GM23338 (cell line): ENCODE results near the gene ZNF444. TPM values are rescaled to one million over a fixed set of nuclear protein-coding genes. Genes with fewer than 3 reads are reported as not detected.

Source experiments
- CREB1 ChIP-seq: fragments of 250-450 bp; sonication (Bioruptor Pico); IDR thresholded peaks from 2 replicates; pipeline ENCODE4 v1.5.0; 2020; ENCODE audit warnings: low read depth, mild to moderate bottlenecking, moderate library complexity
- CTCF ChIP-seq, 2 experiments: fragments of 200-600 bp in 1 of 2; sonication (generic) in 1 of 2; conservative IDR thresholded peaks; 2 replicates each; pipeline versions ENCODE4 v1.5.1 to v1.6.1; 2016 to 2017; ENCODE audit warnings: antibody characterized with exemption in 2 of 2, low read depth in 2 of 2, mild to moderate bottlenecking in 2 of 2, moderate library complexity in 1 of 2
- ETS1 ChIP-seq: IDR thresholded peaks from 2 replicates; pipeline ENCODE4 v1.6.1; 2016; ENCODE audit warnings: antibody characterized with exemption
- EZH2 ChIP-seq: fragments of 200-600 bp; sonication (generic); IDR thresholded peaks from one replicate; pipeline ENCODE4 v1.8.0; 2017; ENCODE audit warnings: antibody characterized with exemption, mild to moderate bottlenecking, low read depth; ENCODE audit not compliant: unreplicated experiment
- EZH2phosphoT487 ChIP-seq: fragments of 200-600 bp; sonication (generic); IDR thresholded peaks from one replicate; pipeline ENCODE4 v1.8.1; 2018; ENCODE audit warnings: antibody characterized with exemption; ENCODE audit not compliant: unreplicated experiment
- JUNB ChIP-seq: IDR thresholded peaks from one replicate; pipeline ENCODE4 v1.6.1; 2016; ENCODE audit warnings: antibody characterized with exemption; ENCODE audit not compliant: unreplicated experiment
- NANOG ChIP-seq: IDR thresholded peaks from 2 replicates; pipeline ENCODE4 v1.6.1; 2016; ENCODE audit warnings: antibody characterized with exemption, borderline replicate concordance
- POLR2AphosphoS5 ChIP-seq: IDR thresholded peaks from 2 replicates; pipeline ENCODE4 v1.6.1; 2016; ENCODE audit warnings: antibody characterized with exemption, low read depth
- STAT1 ChIP-seq: IDR thresholded peaks from one replicate; pipeline ENCODE4 v1.6.1; 2016; ENCODE audit warnings: antibody characterized with exemption; ENCODE audit not compliant: unreplicated experiment
- ZNF114 ChIP-seq: fragments of 250-450 bp; sonication (Bioruptor Pico); IDR thresholded peaks from 2 replicates; pipeline ENCODE4 v1.5.0; 2020; ENCODE audit warnings: mild to moderate bottlenecking, moderate library complexity
- ZNF331 ChIP-seq: fragments of 250-450 bp; sonication (Bioruptor Pico); IDR thresholded peaks from 2 replicates; pipeline ENCODE4 v1.5.0; 2020; ENCODE audit warnings: low read depth, mild to moderate bottlenecking, moderate library complexity
- ZNF462 ChIP-seq: fragments of 250-450 bp; sonication (Bioruptor Pico); IDR thresholded peaks from 2 replicates; pipeline ENCODE4 v1.5.0; 2020; ENCODE audit warnings: mild to moderate bottlenecking, moderate library complexity
- polyA plus RNA-seq: library from polyadenylated mRNA; unstranded; fragments of >200 nt; fragmentation: Nextera tagmentation; extraction: Ambion mirVana; gene quantifications from 2 replicates; pipeline ENCODE4 v1.2.1, GENCODE V29; 2016
- total RNA-seq: library from RNA; depleted of rRNA; stranded (reverse); fragments of >200 nt; shearing (Covaris generic); gene quantifications from 2 replicates; pipeline ENCODE4 v1.2.3, GENCODE V29; 2014

Gene ZNF444
- total and polyA plus RNA-seq, 2 experiments from 2014 or later, result 25.1 to 58.5 TPM

GRCh38 chr19:56159622-56160271, 18.7 kb downstream of the ZNF444 start (continued):
- no peak for TF ChIP-seq ZNF462 (CRISPR knock-in tag)
- TF ChIP-seq EZH2, result no peak
- TF ChIP-seq ZNF114 (CRISPR knock-in tag), result no peak
- no peak for TF ChIP-seq EZH2phosphoT487
- no peak for TF ChIP-seq ETS1
- TF ChIP-seq CTCF (conservative IDR thresholded peaks at IDR 0.05; ENCODE audit: low read depth in 2 of 2), result no peak
- TF ChIP-seq NANOG, result no peak
- no peak for TF ChIP-seq JUNB
- no peak for TF ChIP-seq CREB1 (CRISPR knock-in tag)
- TF ChIP-seq STAT1, result no peak
- no peak for TF ChIP-seq POLR2AphosphoS5
- TF ChIP-seq ZNF331 (CRISPR knock-in tag), result no peak
